ENCODE measurements around the gene CDH6.

Gene CDH6

GRCh38 chr5:31165729-31166128 lies 27.8 kb upstream of the CDH6 start:
- no peak overlapping the region for H3K4me3 ChIP-seq
- TF ChIP-seq EZH2 (IDR thresholded peaks at IDR 0.05) (no peak), POLR2AphosphoS5 (IDR thresholded peaks at IDR 0.05; ENCODE audit: borderline replicate concordance, low read depth, low read length) (no peak), FOXP2 (optimal IDR thresholded peaks at IDR 0.05; ENCODE audit: control extremely low read depth, extremely low read length, insufficient read depth) (no peak)
- H3K9me3 ChIP-seq (ENCODE audit: low read depth, low read length) = no peaks in the 10 kb centered on the region; the same call in 1 of the 2 replicates
- H3K27ac ChIP-seq = no peak overlapping the region
- H3K36me3 ChIP-seq (ENCODE audit: insufficient read depth, low read length) = no peaks in the 10 kb centered on the region
- H3K9ac ChIP-seq (ENCODE audit: insufficient read length) = no peak overlapping the region
- DNase-seq (ENCODE audit: low read depth, low spot score) = no peak

- Histone ChIP-seq H3K36me3 (ENCODE audit: insufficient read depth, low read length) (no peaks in the 10 kb centered on the region), H3K27ac (no peak overlapping the region), H3K9me3 (ENCODE audit: low read depth, low read length) (no peaks in the 10 kb centered on the region), H3K9ac (ENCODE audit: insufficient read length) (no peak overlapping the region), H3K4me3 (no peak overlapping the region)
- no peak for TF ChIP-seq EZH2 (IDR thresholded peaks at IDR 0.05)
- no peak for TF ChIP-seq FOXP2 (optimal IDR thresholded peaks at IDR 0.05; ENCODE audit: control extremely low read depth, extremely low read length, insufficient read depth)
- no peak for TF ChIP-seq POLR2AphosphoS5 (IDR thresholded peaks at IDR 0.05; ENCODE audit: borderline replicate concordance, low read depth, low read length)
- no peak for DNase-seq (ENCODE audit: low read depth, low spot score)
These were observed 24.1 kb upstream of the CDH6 start for GRCh38 chr5:31169379-31169778.

GRCh38 chr5:31172881-31173280 lies 20.6 kb upstream of the CDH6 start:
- no peak overlapping the region for H3K9ac ChIP-seq (ENCODE audit: insufficient read length)
- H3K27ac ChIP-seq = no peak overlapping the region
- TF ChIP-seq EZH2 (IDR thresholded peaks at IDR 0.05) (no peak), POLR2AphosphoS5 (IDR thresholded peaks at IDR 0.05; ENCODE audit: borderline replicate concordance, low read depth, low read length) (no peak), FOXP2 (optimal IDR thresholded peaks at IDR 0.05; ENCODE audit: control extremely low read depth, extremely low read length, insufficient read depth) (no peak)
- H3K4me3 ChIP-seq = no peak overlapping the region
- no peaks in the 10 kb centered on the region for H3K9me3 ChIP-seq (ENCODE audit: low read depth, low read length)
- H3K36me3 ChIP-seq (ENCODE audit: insufficient read depth, low read length) = no peaks in the 10 kb centered on the region
- DNase-seq (ENCODE audit: low read depth, low spot score) = no peak

- H3K36me3 ChIP-seq (ENCODE audit: insufficient read depth, low read length) = no peaks in the 10 kb centered on the region
- DNase-seq (ENCODE audit: low read depth, low spot score) = no peak
- TF ChIP-seq POLR2AphosphoS5 (IDR thresholded peaks at IDR 0.05; ENCODE audit: borderline replicate concordance, low read depth, low read length) = no peak
- no peak for TF ChIP-seq FOXP2 (optimal IDR thresholded peaks at IDR 0.05; ENCODE audit: control extremely low read depth, extremely low read length, insufficient read depth)
- no peak for TF ChIP-seq EZH2 (IDR thresholded peaks at IDR 0.05)
- no peak overlapping the region for H3K27ac ChIP-seq
- H3K9ac ChIP-seq (ENCODE audit: insufficient read length) = no peak overlapping the region
- H3K9me3 ChIP-seq (ENCODE audit: low read depth, low read length) = no peaks in the 10 kb centered on the region
- H3K4me3 ChIP-seq = no peak overlapping the region
These were observed 19.9 kb upstream of the CDH6 start for GRCh38 chr5:31173614-31174013.

- Histone ChIP-seq H3K9ac (ENCODE audit: insufficient read length) (no peak overlapping the region), H3K4me3 (no peak overlapping the region), H3K9me3 (ENCODE audit: low read depth, low read length) (no peaks in the 10 kb centered on the region), H3K36me3 (ENCODE audit: insufficient read depth, low read length) (no peaks in the 10 kb centered on the region), H3K27ac (no peak overlapping the region)
- TF ChIP-seq POLR2AphosphoS5 (IDR thresholded peaks at IDR 0.05; ENCODE audit: borderline replicate concordance, low read depth, low read length) = no peak
- no peak for TF ChIP-seq FOXP2 (optimal IDR thresholded peaks at IDR 0.05; ENCODE audit: control extremely low read depth, extremely low read length, insufficient read depth)
- TF ChIP-seq EZH2 (IDR thresholded peaks at IDR 0.05) = no peak
- DNase-seq (ENCODE audit: low read depth, low spot score) = no peak
These were observed 12.0 kb upstream of the CDH6 start for GRCh38 chr5:31181376-31181987.

GRCh38 chr5:31182136-31182535 lies 11.3 kb upstream of the CDH6 start:
- H3K9ac ChIP-seq (ENCODE audit: insufficient read length) = no peak overlapping the region
- TF ChIP-seq POLR2AphosphoS5 (IDR thresholded peaks at IDR 0.05; ENCODE audit: borderline replicate concordance, low read depth, low read length) (no peak), EZH2 (IDR thresholded peaks at IDR 0.05) (no peak), FOXP2 (optimal IDR thresholded peaks at IDR 0.05; ENCODE audit: control extremely low read depth, extremely low read length, insufficient read depth) (no peak)
- H3K36me3 ChIP-seq (ENCODE audit: insufficient read depth, low read length) = no peaks in the 10 kb centered on the region
- H3K27ac ChIP-seq = no peak overlapping the region
- H3K9me3 ChIP-seq (ENCODE audit: low read depth, low read length) = no peaks in the 10 kb centered on the region
- no peak for DNase-seq (ENCODE audit: low read depth, low spot score)
- H3K4me3 ChIP-seq = no peak overlapping the region

GRCh38 chr5:31185951-31186350 lies 7.5 kb upstream of the CDH6 start:
- Histone ChIP-seq H3K36me3 (ENCODE audit: insufficient read depth, low read length) (no peaks in the 10 kb centered on the region), H3K4me3 (no peak overlapping the region), H3K27ac (no peak overlapping the region), H3K9me3 (ENCODE audit: low read depth, low read length) (no peaks in the 10 kb centered on the region), H3K9ac (ENCODE audit: insufficient read length) (no peak overlapping the region)
- no peak for DNase-seq (ENCODE audit: low read depth, low spot score)
- no peak for TF ChIP-seq POLR2AphosphoS5 (IDR thresholded peaks at IDR 0.05; ENCODE audit: borderline replicate concordance, low read depth, low read length)

GRCh38 chr5:31186672-31187267 lies 6.7 kb upstream of the CDH6 start:
- Histone ChIP-seq H3K36me3 (ENCODE audit: insufficient read depth, low read length) (no peaks in the 10 kb centered on the region), H3K9me3 (ENCODE audit: low read depth, low read length) (no peaks in the 10 kb centered on the region), H3K9ac (ENCODE audit: insufficient read length) (no peak overlapping the region), H3K27ac (no peak overlapping the region), H3K4me3 (no peak overlapping the region)
- DNase-seq (ENCODE audit: low read depth, low spot score) = no peak
- no peak for TF ChIP-seq EZH2 (IDR thresholded peaks at IDR 0.05)
- TF ChIP-seq POLR2AphosphoS5 (IDR thresholded peaks at IDR 0.05; ENCODE audit: borderline replicate concordance, low read depth, low read length) = no peak
- TF ChIP-seq FOXP2 (optimal IDR thresholded peaks at IDR 0.05; ENCODE audit: control extremely low read depth, extremely low read length, insufficient read depth) = no peak

- H3K27ac ChIP-seq = no peak overlapping the region
- H3K4me3 ChIP-seq = no peak overlapping the region
- DNase-seq (ENCODE audit: low read depth, low spot score) = no peak
- no peaks in the 10 kb centered on the region for H3K9me3 ChIP-seq (ENCODE audit: low read depth, low read length)
- H3K9ac ChIP-seq (ENCODE audit: insufficient read length) = no peak overlapping the region
- H3K36me3 ChIP-seq (ENCODE audit: insufficient read depth, low read length) = no peaks in the 10 kb centered on the region
- TF ChIP-seq POLR2AphosphoS5 (IDR thresholded peaks at IDR 0.05; ENCODE audit: borderline replicate concordance, low read depth, low read length) (no peak), FOXP2 (optimal IDR thresholded peaks at IDR 0.05; ENCODE audit: control extremely low read depth, extremely low read length, insufficient read depth) (no peak), EZH2 (IDR thresholded peaks at IDR 0.05) (no peak)
These were observed 5.9 kb upstream of the CDH6 start for GRCh38 chr5:31187591-31187990.

Measured in SK-N-MC (cell line).